HG03025 (cell line): ENCODE results near the gene ADPRH.
"Not testable (repeated sequence)": the region's sequence is repeated elsewhere in the genome, so short reads cannot be mapped to it uniquely, and the experiment has no call there.

ENCODE experiments used
- ATAC-seq: cut with Tn5 transposase; IDR thresholded peaks from one replicate; pipeline ENCODE4 v1.9.1; 2021; ENCODE audit warnings: mild to moderate bottlenecking, moderate library complexity; ENCODE audit not compliant: unreplicated experiment, low FRiP score

Gene ADPRH

GRCh38 chr3:119558626-119559317, 20.5 kb upstream of the ADPRH start:
- ATAC-seq, result no peak

GRCh38 chr3:119559441-119559963, 19.8 kb upstream of the ADPRH start, which contains the start of gene CD80:
TSS of gene CD80 (minus strand) at chr3:119559614. CDS start at chr3:119557728, 1,886 bp downstream.
- peak; percentile 59 for ATAC-seq

GRCh38 chr3:119560160-119560559, 19.1 kb upstream of the ADPRH start:
- no peak for ATAC-seq

- peak; percentile 46 for ATAC-seq
Observed at GRCh38 chr3:119562307-119562961, 16.9 kb upstream of the ADPRH start.

- ATAC-seq, result not testable (repeated sequence)
Observed at GRCh38 chr3:119563334-119563733, 16.0 kb upstream of the ADPRH start.

GRCh38 chr3:119569156-119569555, 10.1 kb upstream of the ADPRH start:
- ATAC-seq, result no peak

GRCh38 chr3:119570229-119570628, 9.1 kb upstream of the ADPRH start:
- ATAC-seq, result no peak

- ATAC-seq, result no peak
Observed at GRCh38 chr3:119571230-119571629, 8.1 kb upstream of the ADPRH start.

- ATAC-seq, result no peak
Observed at GRCh38 chr3:119571688-119572087, 7.6 kb upstream of the ADPRH start.

GRCh38 chr3:119575507-119575906, 3.8 kb upstream of the ADPRH start:
- no peak for ATAC-seq

GRCh38 chr3:119580067-119580760, 922 bp downstream of the ADPRH start:
- peak; percentile 73 for ATAC-seq

- ATAC-seq, result no peak
Observed at GRCh38 chr3:119582178-119582577, 2.9 kb downstream of the ADPRH start.

GRCh38 chr3:119585208-119585607, 5.9 kb downstream of the ADPRH start:
- no peak for ATAC-seq

- ATAC-seq, result no peak
Observed at GRCh38 chr3:119585856-119586570, 6.7 kb downstream of the ADPRH start.

- ATAC-seq, result no peak
Observed at GRCh38 chr3:119586733-119587172, 7.5 kb downstream of the ADPRH start.

- no peak for ATAC-seq
Observed at GRCh38 chr3:119588112-119588511, 8.8 kb downstream of the ADPRH start.

GRCh38 chr3:119589102-119589773, 9.9 kb downstream of the ADPRH start:
- no peak for ATAC-seq

GRCh38 chr3:119590706-119591105, 11.4 kb downstream of the ADPRH start:
- ATAC-seq, result no peak

- ATAC-seq, result no peak
Observed at GRCh38 chr3:119592861-119593260, 13.6 kb downstream of the ADPRH start.

GRCh38 chr3:119594066-119594465, 14.8 kb downstream of the ADPRH start:
- ATAC-seq, result no peak
